SH-SY5Y (cell line): ENCODE results near the gene HSF2.

Experiments
- GATA2 ChIP-seq: IDR thresholded peaks from 2 replicates; pipeline ENCODE4 v1.6.1; 2011; ENCODE audit warnings: mild to moderate bottlenecking, low read depth, low read length
- GATA3 ChIP-seq: IDR thresholded peaks from 2 replicates; pipeline ENCODE4 v1.6.1; 2011; ENCODE audit warnings: low read depth, mild to moderate bottlenecking, low read length, moderate library complexity

DNA sequence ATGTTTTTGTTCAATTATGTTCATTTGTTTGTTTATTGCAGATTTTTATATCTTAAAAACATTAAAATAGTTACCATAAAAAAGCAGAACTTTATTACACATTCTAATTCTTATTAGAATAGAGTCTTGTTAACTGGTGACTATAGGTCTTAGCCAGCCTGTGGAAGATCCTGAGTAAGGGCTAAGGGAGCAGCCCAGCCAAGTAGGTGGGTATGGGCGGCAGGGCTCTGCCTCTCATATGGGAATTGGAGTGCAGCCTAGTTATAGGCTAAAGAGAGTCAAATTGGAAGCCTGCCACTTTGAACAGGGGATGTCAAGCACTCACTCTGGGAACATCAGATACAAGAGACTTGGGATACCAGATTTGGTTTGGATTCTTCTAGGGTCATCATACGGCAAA, 10.5 kb upstream of the HSF2 start:
- TF ChIP-seq GATA2: no peak
- TF ChIP-seq GATA3: no peak
